ENCODE measurements around the gene SEC61B.
A peak's percentile ranks its signal among the peaks of the same experiment; 100 is the strongest.

Gene SEC61B

DNA sequence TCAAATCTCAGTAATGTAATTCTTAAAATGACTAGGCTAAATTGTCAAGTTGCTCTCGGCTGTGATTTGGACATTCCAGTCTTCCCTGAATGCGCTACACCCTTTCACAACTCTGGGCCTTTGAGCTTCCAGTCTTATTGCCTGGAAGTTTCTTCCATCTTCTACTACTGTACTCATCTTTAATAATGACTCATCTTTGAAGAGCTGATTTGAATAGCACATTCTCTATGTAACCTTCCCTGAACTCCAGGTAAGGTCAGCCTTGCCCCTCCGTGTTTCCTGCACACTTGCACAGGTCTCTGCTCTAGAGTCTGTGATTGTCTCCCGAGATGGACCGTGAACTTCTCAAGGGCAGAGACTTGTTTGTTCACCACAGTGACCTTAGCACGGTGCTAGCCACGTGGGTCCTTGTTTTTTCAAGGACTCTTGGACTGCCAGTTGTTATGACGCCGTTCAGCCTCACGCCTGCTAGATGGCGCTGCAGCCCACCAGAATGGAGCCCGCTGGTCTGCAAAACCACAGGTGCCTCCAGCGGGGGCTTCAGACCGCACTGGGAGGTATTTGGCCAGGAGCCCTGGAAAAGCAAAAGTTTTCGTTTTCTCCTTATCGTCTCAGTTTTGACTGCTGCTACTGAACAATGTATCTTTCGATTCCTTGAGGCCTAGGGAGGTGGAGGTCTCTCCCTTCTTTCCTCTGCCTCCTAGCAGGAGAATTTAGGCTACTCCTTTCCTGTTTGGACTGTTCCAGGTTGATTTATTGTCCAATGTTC is 44.4 kb downstream of the SEC61B start:
- TF ChIP-seq, protein P1, sequence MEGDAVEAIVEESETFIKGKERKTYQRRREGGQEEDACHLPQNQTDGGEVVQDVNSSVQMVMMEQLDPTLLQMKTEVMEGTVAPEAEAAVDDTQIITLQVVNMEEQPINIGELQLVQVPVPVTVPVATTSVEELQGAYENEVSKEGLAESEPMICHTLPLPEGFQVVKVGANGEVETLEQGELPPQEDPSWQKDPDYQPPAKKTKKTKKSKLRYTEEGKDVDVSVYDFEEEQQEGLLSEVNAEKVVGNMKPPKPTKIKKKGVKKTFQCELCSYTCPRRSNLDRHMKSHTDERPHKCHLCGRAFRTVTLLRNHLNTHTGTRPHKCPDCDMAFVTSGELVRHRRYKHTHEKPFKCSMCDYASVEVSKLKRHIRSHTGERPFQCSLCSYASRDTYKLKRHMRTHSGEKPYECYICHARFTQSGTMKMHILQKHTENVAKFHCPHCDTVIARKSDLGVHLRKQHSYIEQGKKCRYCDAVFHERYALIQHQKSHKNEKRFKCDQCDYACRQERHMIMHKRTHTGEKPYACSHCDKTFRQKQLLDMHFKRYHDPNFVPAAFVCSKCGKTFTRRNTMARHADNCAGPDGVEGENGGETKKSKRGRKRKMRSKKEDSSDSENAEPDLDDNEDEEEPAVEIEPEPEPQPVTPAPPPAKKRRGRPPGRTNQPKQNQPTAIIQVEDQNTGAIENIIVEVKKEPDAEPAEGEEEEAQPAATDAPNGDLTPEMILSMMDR (IDR thresholded peaks at IDR 0.05; ENCODE audit: low read depth, low read length): peak; percentile 87
- DNase-seq (ENCODE audit: low read depth in 2 of 2): peak; percentile 71 to 77

DNA sequence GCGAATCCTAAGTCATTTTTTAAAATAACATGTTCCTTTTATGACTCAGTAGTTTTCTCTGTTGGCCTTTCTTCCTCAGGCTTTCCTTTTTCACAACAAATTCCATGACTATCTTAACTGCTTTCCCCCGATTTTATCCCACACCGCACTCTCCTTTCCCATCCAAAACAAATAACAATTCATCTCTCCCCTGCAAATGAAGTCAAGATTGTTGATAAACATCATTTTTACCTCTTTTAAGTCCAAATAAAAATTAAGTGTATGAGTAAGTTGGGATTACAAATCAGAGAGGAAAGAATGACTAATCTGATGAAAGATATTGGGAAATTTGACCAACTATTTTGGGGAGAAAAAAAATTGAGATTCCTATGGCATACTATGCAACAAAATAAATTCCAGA is 47.3 kb downstream of the SEC61B start:
- no peak overlapping the region for H3K4me3 ChIP-seq (replicated peaks in 1 of 2; ENCODE audit: low read depth in 2 of 2, low read length in 2 of 2)
- DNase-seq (ENCODE audit: low read depth in 2 of 2): peak; percentile 61 to 71
- TF ChIP-seq, protein P1 (IDR thresholded peaks at IDR 0.05; ENCODE audit: low read depth, low read length): no peak

More for the DNA sequence above, 44.4 kb downstream of the SEC61B start:
- no peak overlapping the region for H3K4me3 ChIP-seq (replicated peaks in 1 of 2; ENCODE audit: low read depth in 2 of 2, low read length in 2 of 2)

DNA sequence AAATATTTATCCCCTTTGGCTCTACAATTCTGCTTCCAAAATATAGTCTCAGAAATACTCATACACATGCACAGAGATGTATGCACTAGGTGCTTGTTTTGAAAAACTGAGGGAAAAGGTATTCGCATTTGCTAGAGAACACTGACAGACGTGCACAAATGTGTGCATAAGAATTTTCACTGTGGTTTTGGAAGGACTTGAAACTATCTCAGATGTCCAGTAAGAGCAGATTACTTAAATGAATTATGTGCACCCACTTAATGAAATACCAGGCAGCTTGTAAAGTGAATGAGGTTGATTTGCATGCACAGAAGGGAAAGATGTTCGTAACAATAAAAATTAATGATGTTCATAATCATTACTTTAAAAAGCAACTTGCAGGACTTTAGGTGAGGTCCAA is 48.4 kb downstream of the SEC61B start:
- DNase-seq (ENCODE audit: low read depth in 2 of 2): no peak
- TF ChIP-seq, protein P1 (IDR thresholded peaks at IDR 0.05; ENCODE audit: low read depth, low read length): no peak
- no peak overlapping the region for H3K4me3 ChIP-seq (replicated peaks in 1 of 2; ENCODE audit: low read depth in 2 of 2, low read length in 2 of 2)

DNA sequence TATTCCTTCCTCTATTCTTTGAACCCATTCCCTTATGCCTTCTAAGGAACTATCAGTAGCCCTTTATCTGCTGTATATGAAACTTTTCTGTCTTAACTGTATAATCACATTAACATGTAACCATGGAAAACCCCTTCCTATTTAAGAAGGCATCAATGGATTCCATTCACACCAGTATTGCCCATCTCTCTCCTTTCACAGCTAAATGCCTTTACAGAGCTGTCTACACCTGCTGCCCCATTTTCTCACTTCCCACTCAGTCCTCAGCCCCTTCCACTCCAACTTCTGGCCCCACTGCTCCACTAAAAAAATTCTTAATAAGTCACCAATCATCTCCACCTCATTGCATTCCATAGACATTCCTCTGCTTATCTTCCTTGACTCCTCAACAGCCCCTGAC is 50.8 kb downstream of the SEC61B start:
- TF ChIP-seq, protein P1 (IDR thresholded peaks at IDR 0.05; ENCODE audit: low read depth, low read length): no peak
- H3K4me3 ChIP-seq (replicated peaks in 1 of 2; ENCODE audit: low read depth in 2 of 2, low read length in 2 of 2): no peak overlapping the region
- DNase-seq (ENCODE audit: low read depth in 2 of 2): no peak

DNA sequence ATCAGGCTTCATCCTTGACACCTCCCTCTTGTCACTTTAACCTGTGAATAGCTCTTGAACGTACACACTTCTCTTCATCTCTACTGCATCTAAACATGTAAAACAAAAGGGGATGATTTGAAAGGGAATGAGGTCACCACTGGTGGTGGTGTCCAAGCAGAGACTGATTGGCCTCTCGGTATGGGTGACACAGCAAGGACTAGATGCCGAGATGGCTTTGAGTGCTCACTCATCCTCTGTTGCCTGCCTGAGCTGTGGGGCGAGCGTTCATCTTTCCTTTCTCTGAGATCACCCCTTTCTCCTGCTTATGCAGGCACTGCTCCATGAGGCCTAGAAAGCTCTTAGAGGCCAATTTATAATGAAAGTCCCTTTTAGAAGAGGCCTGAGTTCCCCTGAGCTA is 51.9 kb downstream of the SEC61B start:
- H3K4me3 ChIP-seq (replicated peaks in 1 of 2; ENCODE audit: low read depth in 2 of 2, low read length in 2 of 2): no peak overlapping the region
- TF ChIP-seq, protein P1 (IDR thresholded peaks at IDR 0.05; ENCODE audit: low read depth, low read length): no peak
- no peak for DNase-seq (ENCODE audit: low read depth in 2 of 2)

DNA sequence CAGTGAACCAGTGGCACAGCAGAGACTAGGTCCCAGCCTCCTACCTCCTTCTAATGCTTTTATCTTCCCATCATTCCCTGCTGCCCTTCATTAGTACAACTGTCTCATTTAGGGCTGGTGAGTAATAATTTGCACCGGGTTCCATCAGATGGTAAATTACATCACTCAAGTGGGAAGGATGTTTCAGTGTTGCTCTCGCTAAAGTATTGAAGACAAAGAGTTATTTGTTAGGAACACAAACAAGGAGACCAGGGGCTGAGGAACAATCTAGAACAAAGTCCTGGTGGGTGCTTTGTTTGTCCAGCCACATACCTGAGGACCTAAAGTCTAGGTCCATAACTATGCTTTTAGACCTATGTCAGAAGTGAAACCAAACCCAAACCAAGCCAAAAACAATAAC is 52.4 kb downstream of the SEC61B start:
- DNase-seq (ENCODE audit: low read depth in 2 of 2): no peak
- TF ChIP-seq, protein P1 (IDR thresholded peaks at IDR 0.05; ENCODE audit: low read depth, low read length): no peak

More for the DNA sequence above, 52.4 kb downstream of the SEC61B start:
- no peak overlapping the region for H3K4me3 ChIP-seq (replicated peaks in 1 of 2; ENCODE audit: low read depth in 2 of 2, low read length in 2 of 2)
